Measurements from ENCODE around the gene PPP1R12C. TPM values are rescaled to one million over a fixed set of nuclear protein-coding genes. Genes with fewer than 3 reads are reported as not detected.

The PPP1R12C gene
- total and polyA plus RNA-seq, 2 experiments from 2014 or later, result 69.7 to 74.5 TPM

- WGBS (ENCODE audit: low lambda C conversion rate, missing lambda C conversion rate), result 41% methylated on average over 17 of the region's 17 CpGs
- TF ChIP-seq EZH2 (IDR thresholded peaks at IDR 0.05; ENCODE audit: borderline replicate concordance), result no peak
- Histone ChIP-seq H3K4me2 (peak overlapping the region; percentile 91), H3K4me3 (peak overlapping the region; percentile 15), H4K20me1 (ENCODE audit: insufficient read depth, poor library complexity, severe bottlenecking) (peaks cover 15% of the 10 kb centered on the region), H3K79me2 (no peaks in the 10 kb centered on the region), H3K9me2 (replicated peaks; ENCODE audit: insufficient read depth) (no peaks in the 10 kb centered on the region), H2AFZ (no peak overlapping the region), H3K27ac (no peak overlapping the region), H3K9me3 (ENCODE audit: low read depth) (no peaks in the 10 kb centered on the region), H3K4me1 (ENCODE audit: insufficient read depth) (peaks cover 14% of the 10 kb centered on the region), H3K36me3 (replicated peaks; ENCODE audit: insufficient read depth, low read depth) (no peaks in the 10 kb centered on the region), H3K27me3 (peaks cover 18% of the 10 kb centered on the region)
- no peak for DNase-seq (ENCODE audit: low spot score)
These were observed 29.9 kb downstream of the PPP1R12C start for GRCh38 chr19:55087542-55087901.

GRCh38 chr19:55086730-55087541 is 30.5 kb downstream of the PPP1R12C start:
- Histone ChIP-seq H3K9me2 (replicated peaks; ENCODE audit: insufficient read depth) (no peaks in the 10 kb centered on the region), H3K4me3 (peak overlapping the region; percentile 15), H3K36me3 (replicated peaks; ENCODE audit: insufficient read depth, low read depth) (no peaks in the 10 kb centered on the region), H3K4me1 (ENCODE audit: insufficient read depth) (peaks cover 14% of the 10 kb centered on the region), H3K9me3 (ENCODE audit: low read depth) (no peaks in the 10 kb centered on the region), H2AFZ (no peak overlapping the region), H3K79me2 (no peaks in the 10 kb centered on the region), H3K27ac (no peak overlapping the region), H3K27me3 (peaks cover 24% of the 10 kb centered on the region), H4K20me1 (ENCODE audit: insufficient read depth, poor library complexity, severe bottlenecking) (peaks cover 15% of the 10 kb centered on the region), H3K4me2 (peak overlapping the region; percentile 91)
- WGBS (ENCODE audit: low lambda C conversion rate, missing lambda C conversion rate), result 4% methylated on average over 73 of the region's 74 CpGs
- TF ChIP-seq EZH2phosphoT487 (IDR thresholded peaks at IDR 0.05; ENCODE audit: low read depth, severe bottlenecking, unreplicated experiment) (no peak), CTCF (IDR thresholded peaks at IDR 0.05; ENCODE audit: poor library complexity) (no peak), EZH2 (IDR thresholded peaks at IDR 0.05; ENCODE audit: borderline replicate concordance) (no peak)
- peak; percentile 94 for DNase-seq (ENCODE audit: low spot score)

- Histone ChIP-seq H3K79me2 (no peaks in the 10 kb centered on the region), H3K36me3 (replicated peaks; ENCODE audit: insufficient read depth, low read depth) (no peaks in the 10 kb centered on the region), H3K4me1 (ENCODE audit: insufficient read depth) (peaks cover 14% of the 10 kb centered on the region), H3K9me2 (replicated peaks; ENCODE audit: insufficient read depth) (no peaks in the 10 kb centered on the region), H3K9me3 (ENCODE audit: low read depth) (no peaks in the 10 kb centered on the region), H3K27ac (no peak overlapping the region), H2AFZ (no peak overlapping the region), H3K4me3 (peak overlapping the region; percentile 1), H3K4me2 (peak overlapping the region; percentile 91), H4K20me1 (ENCODE audit: insufficient read depth, poor library complexity, severe bottlenecking) (peaks cover 15% of the 10 kb centered on the region), H3K27me3 (peaks cover 29% of the 10 kb centered on the region)
- WGBS (ENCODE audit: low lambda C conversion rate, missing lambda C conversion rate), result 44% methylated on average over 30 of the region's 35 CpGs
- TF ChIP-seq CTCF (IDR thresholded peaks at IDR 0.05; ENCODE audit: poor library complexity) (no peak), EZH2 (IDR thresholded peaks at IDR 0.05; ENCODE audit: borderline replicate concordance) (no peak), EZH2phosphoT487 (IDR thresholded peaks at IDR 0.05; ENCODE audit: low read depth, severe bottlenecking, unreplicated experiment) (no peak)
- no peak for DNase-seq (ENCODE audit: low spot score)
These were observed 31.3 kb downstream of the PPP1R12C start for GRCh38 chr19:55085923-55086715.

- TF ChIP-seq EZH2 (IDR thresholded peaks at IDR 0.05; ENCODE audit: borderline replicate concordance) (no peak), EZH2phosphoT487 (IDR thresholded peaks at IDR 0.05; ENCODE audit: low read depth, severe bottlenecking, unreplicated experiment) (no peak), CTCF (IDR thresholded peaks at IDR 0.05; ENCODE audit: poor library complexity) (no peak)
- Histone ChIP-seq H3K9me2 (replicated peaks; ENCODE audit: insufficient read depth) (no peaks in the 10 kb centered on the region), H3K4me1 (ENCODE audit: insufficient read depth) (peaks cover 23% of the 10 kb centered on the region), H3K9me3 (ENCODE audit: low read depth) (no peaks in the 10 kb centered on the region), H3K36me3 (replicated peaks; ENCODE audit: insufficient read depth, low read depth) (no peaks in the 10 kb centered on the region), H3K27me3 (peaks cover 39% of the 10 kb centered on the region), H3K27ac (no peak overlapping the region), H3K4me2 (no peak overlapping the region), H2AFZ (no peak overlapping the region), H3K79me2 (no peaks in the 10 kb centered on the region), H4K20me1 (ENCODE audit: insufficient read depth, poor library complexity, severe bottlenecking) (peaks cover 15% of the 10 kb centered on the region), H3K4me3 (no peak overlapping the region)
- DNase-seq (ENCODE audit: low spot score), result no peak
- 96% methylated on average over 10 of the region's 10 CpGs for WGBS (ENCODE audit: low lambda C conversion rate, missing lambda C conversion rate)
These were observed 33.0 kb downstream of the PPP1R12C start for GRCh38 chr19:55084416-55084815.

Data from hepatocyte (in vitro differentiated cells).